Activated B cell treated with CpG ODN at 0.5 μM for 24 hours (primary cell): ENCODE data around the gene WIPF2. TPM values are rescaled to one million over a fixed set of nuclear protein-coding genes. Genes with fewer than 3 reads are reported as not detected.

Experiments used
- ATAC-seq: fragments of 200-7000 bp; cut with Tn5 transposase; one replicate; pipeline ENCODE4 v1.10.0; 2021; ENCODE audit warnings: low read depth, mild to moderate bottlenecking, moderate library complexity
- CTCF ChIA-PET: fragments of 350-600 bp; sonication (Branson Sonifier 250); formaldehyde crosslinking; loops from one replicate; lab custom pipeline; 2021; ENCODE audit warnings: antibody characterized with exemption; lab: Charles Lee
- POLR2A ChIA-PET: fragments of 350-600 bp; sonication (Branson Sonifier 250); formaldehyde crosslinking; loops from one replicate; lab custom pipeline; 2021; ENCODE audit warnings: antibody characterized with exemption; lab: Charles Lee
- DNase-seq: peaks from one replicate; pipeline ENCODE4 v3.0.0; 2022
- H3K27ac Mint-ChIP-seq: one replicate; pipeline ENCODE4 v1.8.0; 2020; ENCODE audit warnings: mixed read lengths
- H3K27me3 Mint-ChIP-seq: one replicate; pipeline ENCODE4 v1.8.0; 2021; ENCODE audit warnings: mixed read lengths
- H3K36me3 Mint-ChIP-seq: one replicate; pipeline ENCODE4 v1.8.0; 2021; ENCODE audit warnings: low read depth, mixed read lengths
- H3K4me1 Mint-ChIP-seq: one replicate; pipeline ENCODE4 v1.8.0; 2021; ENCODE audit warnings: mixed read lengths
- H3K4me3 Mint-ChIP-seq: one replicate; pipeline ENCODE4 v1.8.0; 2020; ENCODE audit warnings: mild to moderate bottlenecking, mixed read lengths
- H3K9me3 Mint-ChIP-seq: one replicate; pipeline ENCODE4 v1.8.0; 2020; ENCODE audit warnings: mixed read lengths
- intact Hi-C: fragments of 100-400 bp; cut with micrococcal nuclease; formaldehyde crosslinking; loops from one replicate; pipeline ENCODE4 v1.15.1; 2024
- total RNA-seq: library from RNA; stranded (reverse); gene quantifications from 2 replicates; pipeline ENCODE4 v1.2.3, GENCODE V29; 2022
- TF ChIP-seq, protein P1 (sequence below): fragments of 200-600 bp; IDR thresholded peaks from one replicate; pipeline ENCODE4 v1.8.0; 2022; ENCODE audit warnings: antibody characterized with exemption, mild to moderate bottlenecking

The WIPF2 gene
- total RNA-seq, 1 donor from 2014 or later = 32.9 TPM

DNA sequence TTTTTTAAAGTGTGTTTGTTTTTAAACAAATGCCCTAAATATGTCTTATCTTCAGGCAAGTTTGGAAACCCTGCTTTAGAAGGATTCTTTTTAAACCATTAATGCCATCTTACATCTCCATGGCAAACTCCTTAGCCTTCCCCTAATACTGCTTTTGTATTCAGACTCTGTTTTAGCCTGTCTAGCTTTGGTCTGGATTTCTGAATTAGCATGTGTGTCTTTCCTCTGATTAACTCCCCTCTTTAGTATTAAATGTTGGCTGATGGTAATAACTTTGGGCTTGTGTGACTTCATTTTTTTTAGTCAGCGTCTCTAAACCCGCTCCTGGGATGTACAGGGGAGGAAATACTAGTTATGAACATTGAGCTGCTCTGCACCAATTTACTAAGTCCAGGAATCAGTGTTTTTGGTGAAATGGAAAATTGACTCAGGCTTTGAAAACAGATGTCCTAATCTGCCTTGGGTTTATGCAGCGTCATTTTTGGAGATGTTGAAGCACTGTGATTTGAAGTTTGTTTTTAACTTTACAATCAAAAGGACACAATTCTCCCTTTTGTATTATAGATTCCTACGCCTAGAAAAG lies 22.2 kb downstream of the WIPF2 start:
- no peaks in the 10 kb centered on the region for H3K27me3 Mint-ChIP-seq
- DNase-seq (no peak), ATAC-seq (no peak)
- TF ChIP-seq, protein P1, sequence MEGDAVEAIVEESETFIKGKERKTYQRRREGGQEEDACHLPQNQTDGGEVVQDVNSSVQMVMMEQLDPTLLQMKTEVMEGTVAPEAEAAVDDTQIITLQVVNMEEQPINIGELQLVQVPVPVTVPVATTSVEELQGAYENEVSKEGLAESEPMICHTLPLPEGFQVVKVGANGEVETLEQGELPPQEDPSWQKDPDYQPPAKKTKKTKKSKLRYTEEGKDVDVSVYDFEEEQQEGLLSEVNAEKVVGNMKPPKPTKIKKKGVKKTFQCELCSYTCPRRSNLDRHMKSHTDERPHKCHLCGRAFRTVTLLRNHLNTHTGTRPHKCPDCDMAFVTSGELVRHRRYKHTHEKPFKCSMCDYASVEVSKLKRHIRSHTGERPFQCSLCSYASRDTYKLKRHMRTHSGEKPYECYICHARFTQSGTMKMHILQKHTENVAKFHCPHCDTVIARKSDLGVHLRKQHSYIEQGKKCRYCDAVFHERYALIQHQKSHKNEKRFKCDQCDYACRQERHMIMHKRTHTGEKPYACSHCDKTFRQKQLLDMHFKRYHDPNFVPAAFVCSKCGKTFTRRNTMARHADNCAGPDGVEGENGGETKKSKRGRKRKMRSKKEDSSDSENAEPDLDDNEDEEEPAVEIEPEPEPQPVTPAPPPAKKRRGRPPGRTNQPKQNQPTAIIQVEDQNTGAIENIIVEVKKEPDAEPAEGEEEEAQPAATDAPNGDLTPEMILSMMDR = no peak
- ChIA-PET POLR2A (no interaction called here), CTCF (no interaction called here)
- no peak overlapping the region for H3K4me3 Mint-ChIP-seq
- no peak overlapping the region for H3K27ac Mint-ChIP-seq
- H3K36me3 Mint-ChIP-seq = peaks cover 31% of the 10 kb centered on the region
- H3K4me1 Mint-ChIP-seq = peaks cover 24% of the 10 kb centered on the region
- H3K9me3 Mint-ChIP-seq = no peaks in the 10 kb centered on the region
- intact Hi-C loops = no loop called here

DNA sequence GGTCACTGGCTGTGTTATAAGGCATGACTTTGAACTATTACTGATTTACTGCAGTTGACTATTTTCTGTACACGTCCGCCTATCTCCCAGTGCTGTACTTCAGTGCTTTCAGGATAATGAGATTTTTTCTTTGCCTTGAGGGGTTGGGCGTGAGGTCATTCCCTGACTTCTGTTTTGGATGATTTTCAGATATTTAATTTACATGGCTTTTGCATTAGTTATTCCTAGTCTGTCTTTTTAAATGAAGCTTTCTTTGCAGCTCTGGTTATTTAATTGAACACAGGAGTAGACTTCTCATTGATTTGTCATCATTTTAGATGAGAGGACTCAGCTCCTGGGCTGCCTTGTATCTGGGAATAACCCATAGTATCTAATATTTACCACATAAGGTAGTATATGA lies 23.7 kb downstream of the WIPF2 start:
- TF ChIP-seq, protein P1 = no peak
- Mint-ChIP-seq H3K36me3 (peaks cover 28% of the 10 kb centered on the region), H3K4me1 (peaks cover 24% of the 10 kb centered on the region), H3K4me3 (no peak overlapping the region), H3K27ac (peak overlapping the region; percentile 1), H3K9me3 (no peaks in the 10 kb centered on the region), H3K27me3 (no peaks in the 10 kb centered on the region)
- ChIA-PET POLR2A (interaction anchor here (0.5 kb wide), 1 partner anchor 286 kb away, joined by 6 read pairs; no protein-coding TSS in a partner anchor), CTCF (interaction anchor here (1.3 kb wide), 1 partner anchor 9 kb away, joined by 4 read pairs; no protein-coding TSS in a partner anchor)
- DNase-seq (no peak), ATAC-seq (no peak)
- intact Hi-C loops = no loop called here

DNA sequence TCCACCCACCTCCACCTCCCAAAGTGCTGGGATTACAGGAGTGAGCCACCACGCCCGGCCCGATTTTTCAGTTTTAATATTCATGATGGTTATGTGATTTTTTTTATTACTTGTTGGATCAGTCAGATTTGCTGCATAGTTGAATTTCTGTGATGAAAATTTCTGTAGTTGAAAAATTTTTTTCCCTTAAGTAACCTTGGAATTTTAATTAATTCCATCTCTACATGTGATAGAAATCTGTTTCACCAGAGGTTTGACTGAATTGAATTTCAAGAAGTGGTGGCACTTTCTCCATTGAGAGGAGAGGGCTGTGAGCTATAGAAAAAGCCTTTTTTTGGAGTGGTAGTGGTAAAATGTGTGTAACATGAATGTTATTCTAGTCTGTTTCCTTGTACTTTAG lies 24.7 kb downstream of the WIPF2 start:
- ATAC-seq = no peak

DNA sequence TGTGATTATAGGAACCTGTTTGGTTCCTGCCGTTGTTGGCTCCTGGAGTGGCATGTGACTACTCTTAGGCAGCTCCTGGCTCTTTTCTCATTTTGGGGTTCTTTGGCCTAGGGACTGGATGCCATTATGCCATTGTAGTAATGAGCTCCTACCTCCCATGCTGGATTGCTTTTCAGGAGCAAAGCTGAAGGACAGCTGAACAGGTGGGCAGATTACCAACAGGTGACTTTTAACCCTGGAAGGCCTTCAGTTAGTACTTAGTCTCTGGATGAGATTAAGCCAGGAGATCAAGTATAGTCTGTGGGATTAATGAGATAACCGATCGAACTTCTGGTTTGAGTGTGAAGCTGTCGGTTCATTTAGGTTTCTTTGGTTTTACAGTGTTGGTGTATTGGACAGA lies 25.2 kb downstream of the WIPF2 start:
- no peak overlapping the region for H3K4me3 Mint-ChIP-seq
- ChIA-PET CTCF (interaction anchor here (1.0 kb wide), 1 partner anchor 231 kb away, joined by 3 read pairs; no protein-coding TSS in a partner anchor), POLR2A (no interaction called here)
- TF ChIP-seq, protein P1 = no peak
- no peaks in the 10 kb centered on the region for H3K9me3 Mint-ChIP-seq
- no peaks in the 10 kb centered on the region for H3K27me3 Mint-ChIP-seq
- peaks cover 28% of the 10 kb centered on the region for H3K4me1 Mint-ChIP-seq
- intact Hi-C loops = no loop called here
- H3K36me3 Mint-ChIP-seq = peaks cover 30% of the 10 kb centered on the region
- DNase-seq (no peak), ATAC-seq (no peak)
- H3K27ac Mint-ChIP-seq = no peak overlapping the region

More for the DNA sequence above, 24.7 kb downstream of the WIPF2 start:
- H3K36me3 Mint-ChIP-seq = peaks cover 30% of the 10 kb centered on the region
- POLR2A ChIA-PET = no interaction called here
- no peaks in the 10 kb centered on the region for H3K27me3 Mint-ChIP-seq
- CTCF ChIA-PET = interaction anchor here (1.0 kb wide), 1 partner anchor 230 kb away, joined by 3 read pairs; no protein-coding TSS in a partner anchor
- H3K27ac Mint-ChIP-seq = no peak overlapping the region
- no peak overlapping the region for H3K4me3 Mint-ChIP-seq
- TF ChIP-seq, protein P1 = no peak
- H3K9me3 Mint-ChIP-seq = no peaks in the 10 kb centered on the region
- H3K4me1 Mint-ChIP-seq = peaks cover 27% of the 10 kb centered on the region
- intact Hi-C loops = no loop called here
- DNase-seq = no peak

DNA sequence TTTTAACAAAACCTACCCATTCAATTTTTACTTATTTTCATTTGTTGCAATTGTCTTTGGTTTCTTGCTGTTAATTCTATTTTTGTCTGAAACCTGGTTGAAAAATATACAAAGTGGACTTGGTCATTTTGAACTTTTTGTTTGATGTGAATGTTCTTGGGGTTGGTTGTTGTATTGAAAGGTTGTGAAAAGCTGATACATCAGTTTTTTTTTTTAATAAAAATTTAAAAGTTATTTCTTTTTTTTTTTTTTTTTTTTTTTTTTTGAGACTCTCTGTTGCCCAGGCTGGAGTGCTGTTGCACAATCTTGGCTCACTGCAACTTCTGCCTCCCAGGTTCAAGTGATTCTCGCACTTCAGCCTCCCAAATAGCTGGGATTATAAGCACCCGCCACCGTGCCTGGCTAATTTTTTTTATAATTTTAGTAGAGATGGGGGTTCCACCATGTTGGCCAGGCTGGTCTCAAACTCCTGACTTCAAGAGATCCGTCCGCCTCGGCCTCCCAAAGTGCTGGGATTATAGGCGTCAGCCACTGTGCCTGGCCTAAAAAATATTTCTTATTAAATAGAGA lies 28.9 kb downstream of the WIPF2 start:
- Mint-ChIP-seq H3K4me3 (no peak overlapping the region), H3K27ac (no peak overlapping the region), H3K9me3 (no peaks in the 10 kb centered on the region), H3K27me3 (no peaks in the 10 kb centered on the region), H3K36me3 (peaks cover 27% of the 10 kb centered on the region), H3K4me1 (peaks cover 16% of the 10 kb centered on the region)
- no peak for DNase-seq
- POLR2A ChIA-PET = no interaction called here
- ATAC-seq = no peak
- intact Hi-C loops = no loop called here
- TF ChIP-seq, protein P1 = no peak
- CTCF ChIA-PET = no interaction called here
